ENCODE data around the gene TBC1D22B.

The TBC1D22B gene

DNA sequence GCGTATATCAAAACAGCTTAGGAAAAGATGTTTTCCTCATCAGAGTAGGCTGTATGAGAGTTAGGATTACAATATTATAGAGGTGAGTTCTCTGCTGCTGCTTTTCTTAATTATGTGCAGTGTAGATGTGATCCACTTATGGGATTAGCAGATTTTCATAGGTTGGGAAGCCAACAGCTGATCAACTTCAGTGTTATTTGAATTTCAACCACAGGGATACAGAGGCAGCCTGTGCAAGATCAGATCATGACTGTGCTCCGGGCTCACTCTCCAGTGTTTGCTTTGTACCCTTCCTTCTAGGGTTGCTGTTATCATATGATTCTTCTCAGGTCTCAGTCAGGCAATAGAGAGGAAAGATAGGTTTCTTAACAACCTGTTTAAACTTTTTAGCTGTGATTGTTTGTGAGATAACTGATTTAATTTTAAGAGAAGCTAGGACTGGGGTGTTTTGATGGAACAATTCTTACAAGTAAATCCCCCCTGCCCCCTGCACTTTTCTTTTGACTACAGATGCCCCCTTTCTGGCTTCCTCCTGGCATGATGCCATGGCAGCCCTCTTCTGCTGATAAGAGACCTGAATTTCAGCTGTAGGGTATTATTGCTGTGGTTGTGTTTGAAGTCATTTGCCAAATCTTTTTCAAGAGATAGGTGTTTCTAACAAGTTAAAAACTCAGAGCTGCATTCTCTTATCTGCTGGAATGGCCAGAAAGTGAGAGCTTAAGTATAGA is 104.7 kb downstream of the TBC1D22B start:
- DNase-seq: no peak

DNA sequence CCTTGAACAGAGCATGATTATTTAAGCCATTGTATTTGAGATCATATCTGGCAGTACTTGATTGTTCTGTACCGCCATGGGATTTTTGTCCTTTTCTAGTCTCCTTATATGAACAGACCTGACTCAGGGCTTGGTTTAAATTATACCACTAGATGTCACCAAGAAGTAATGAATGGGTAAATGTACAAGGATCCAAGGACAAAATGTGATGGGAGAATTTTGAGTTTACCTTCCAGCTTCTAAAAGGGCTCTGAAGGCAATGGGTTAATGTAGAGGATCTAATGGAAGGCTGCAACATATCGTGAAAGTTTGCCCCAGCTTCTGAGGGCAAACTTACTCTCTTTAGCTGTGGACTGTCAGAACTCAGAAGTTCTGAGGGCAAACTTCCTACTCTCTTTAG is 108.2 kb downstream of the TBC1D22B start:
- DNase-seq: no peak

DNA sequence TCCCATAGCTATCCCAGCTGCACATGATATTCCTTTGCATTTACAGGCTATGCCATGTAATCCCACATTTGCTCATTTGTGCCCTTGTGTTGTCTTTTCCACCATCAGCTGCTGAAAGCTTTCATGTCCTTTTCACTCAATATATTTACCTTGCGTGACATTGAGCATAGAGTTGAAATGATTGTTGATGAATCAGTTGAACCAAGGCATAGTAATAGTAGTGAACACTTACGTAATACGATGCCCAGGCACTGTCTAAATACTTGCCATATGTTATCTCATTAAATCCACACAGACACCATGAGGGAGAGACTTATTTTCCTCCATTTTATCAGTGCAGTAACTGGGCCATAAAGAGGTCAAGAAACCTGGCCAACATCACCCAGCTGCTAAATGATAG is 109.3 kb downstream of the TBC1D22B start:
- DNase-seq: no peak

DNA sequence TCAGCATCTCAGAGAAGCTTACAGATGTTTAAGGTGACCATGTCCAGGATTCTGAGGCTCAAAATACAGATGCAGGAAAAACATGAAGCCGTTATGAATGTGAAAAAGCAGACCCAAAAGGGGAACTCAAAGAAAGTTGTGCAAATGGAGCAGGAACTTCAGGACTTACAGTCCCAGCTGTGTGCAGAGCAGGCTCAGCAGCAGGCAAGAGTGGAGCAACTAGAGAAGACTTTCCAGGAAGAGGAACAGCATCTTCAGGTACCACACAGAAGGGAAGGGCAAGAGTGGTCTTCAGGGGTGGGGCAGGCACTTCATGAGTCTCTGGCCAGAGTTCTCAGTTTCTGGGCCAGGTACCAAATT is 111.4 kb downstream of the TBC1D22B start:
- DNase-seq: no peak

DNA sequence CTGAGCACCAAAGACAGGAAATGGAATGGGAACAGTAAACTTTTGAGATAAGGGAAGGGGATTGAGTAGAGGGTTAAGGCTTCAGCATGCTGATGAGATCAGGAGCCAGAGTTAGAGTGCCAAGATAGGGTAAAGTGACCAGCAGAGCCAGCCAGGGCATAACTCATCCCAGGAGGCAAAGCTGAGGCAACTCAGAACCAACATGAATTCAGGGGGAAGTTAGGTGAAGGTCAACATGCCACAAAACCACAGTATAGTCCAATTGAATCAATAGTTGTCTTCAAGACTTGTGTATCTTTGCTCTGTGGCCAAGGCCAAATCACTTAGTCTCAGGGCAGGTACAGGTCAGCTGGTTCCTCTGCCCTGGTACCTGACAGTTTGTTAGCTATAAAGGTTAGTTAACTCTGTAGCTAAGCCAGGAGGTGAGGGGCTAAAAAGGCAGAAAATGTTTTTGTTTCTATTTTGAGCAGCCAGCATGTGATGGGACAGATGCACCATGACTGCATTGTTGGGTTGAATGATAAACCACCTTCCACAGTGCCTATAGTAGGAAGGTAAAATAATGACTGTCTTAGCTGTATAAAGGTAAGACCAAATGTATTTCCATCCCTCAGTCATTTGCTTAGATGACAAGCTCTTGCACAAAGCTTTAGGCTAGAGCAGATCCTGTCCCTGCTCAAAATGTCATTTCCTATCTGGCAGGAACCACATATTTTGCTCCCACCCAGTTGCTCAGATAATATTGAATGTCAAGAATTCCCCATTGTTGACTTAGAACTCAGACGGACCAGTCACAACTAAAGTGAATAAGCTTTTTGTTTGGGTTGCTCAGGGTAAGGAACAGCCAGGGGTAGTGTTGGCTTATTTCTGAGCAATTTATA is 112.0 kb downstream of the TBC1D22B start:
- DNase-seq: no peak

DNA sequence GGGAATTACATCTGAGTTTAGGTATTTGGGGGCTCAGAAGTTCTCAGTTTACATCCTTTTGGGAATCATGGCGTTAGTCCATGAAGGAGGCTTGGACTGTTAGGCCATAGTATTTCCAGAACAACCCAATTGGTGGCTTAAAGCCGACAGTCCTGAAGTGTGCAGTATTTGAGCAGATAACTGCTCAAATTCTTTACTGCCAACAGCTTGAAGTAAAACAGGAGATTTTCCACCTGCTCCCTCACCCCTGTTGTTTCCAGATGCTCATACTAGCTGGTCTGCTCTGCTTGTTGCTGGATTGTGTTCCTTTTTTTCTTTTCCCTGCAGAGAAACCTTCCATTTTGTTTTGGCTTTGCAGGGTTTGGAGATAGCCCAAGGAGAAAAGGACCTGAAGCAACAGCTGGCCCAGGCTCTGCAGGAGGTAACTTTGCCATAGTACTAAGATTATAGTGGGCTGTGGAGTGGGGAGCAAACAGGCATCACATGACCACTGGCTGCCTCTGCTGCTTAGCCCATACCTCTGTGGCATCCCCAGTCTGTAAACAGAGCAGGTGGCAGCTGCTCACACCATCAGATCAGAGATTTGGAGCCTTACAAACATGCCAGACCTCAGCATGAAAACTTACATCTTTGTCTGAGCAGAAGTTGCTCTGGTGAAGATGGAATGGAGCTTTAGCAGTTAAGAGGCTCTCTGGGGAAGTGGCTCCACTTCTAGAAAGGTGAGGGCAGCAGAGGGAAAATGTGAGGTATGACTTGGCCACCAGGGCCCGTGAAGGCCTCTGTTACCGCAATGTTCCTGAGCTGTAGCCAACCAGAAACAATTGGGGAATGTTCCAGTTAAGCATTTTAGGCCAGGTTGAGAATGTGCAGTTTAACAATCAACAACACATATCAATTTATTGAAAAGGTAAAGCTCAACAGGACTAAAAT is 113.8 kb downstream of the TBC1D22B start:
- no peak for DNase-seq

DNA sequence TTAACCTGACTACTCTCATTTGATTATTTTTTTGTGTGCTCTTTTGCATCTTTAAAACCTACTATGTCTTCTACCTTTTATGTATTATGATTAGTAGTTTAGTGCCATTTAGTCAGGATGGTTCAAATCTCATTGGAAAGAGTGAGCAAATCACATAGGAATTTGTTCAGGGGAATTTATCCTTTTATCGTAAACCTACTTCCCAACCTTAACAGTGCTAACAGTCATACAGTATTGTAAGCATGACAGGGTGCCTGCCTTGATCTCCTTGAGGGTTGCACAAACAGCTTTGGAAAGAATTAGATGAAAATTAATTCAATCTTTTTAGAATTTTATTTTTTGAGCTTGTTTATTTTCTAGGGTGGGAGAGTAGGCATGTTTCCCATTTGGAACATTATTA is 114.5 kb downstream of the TBC1D22B start:
- no peak for DNase-seq

DNA sequence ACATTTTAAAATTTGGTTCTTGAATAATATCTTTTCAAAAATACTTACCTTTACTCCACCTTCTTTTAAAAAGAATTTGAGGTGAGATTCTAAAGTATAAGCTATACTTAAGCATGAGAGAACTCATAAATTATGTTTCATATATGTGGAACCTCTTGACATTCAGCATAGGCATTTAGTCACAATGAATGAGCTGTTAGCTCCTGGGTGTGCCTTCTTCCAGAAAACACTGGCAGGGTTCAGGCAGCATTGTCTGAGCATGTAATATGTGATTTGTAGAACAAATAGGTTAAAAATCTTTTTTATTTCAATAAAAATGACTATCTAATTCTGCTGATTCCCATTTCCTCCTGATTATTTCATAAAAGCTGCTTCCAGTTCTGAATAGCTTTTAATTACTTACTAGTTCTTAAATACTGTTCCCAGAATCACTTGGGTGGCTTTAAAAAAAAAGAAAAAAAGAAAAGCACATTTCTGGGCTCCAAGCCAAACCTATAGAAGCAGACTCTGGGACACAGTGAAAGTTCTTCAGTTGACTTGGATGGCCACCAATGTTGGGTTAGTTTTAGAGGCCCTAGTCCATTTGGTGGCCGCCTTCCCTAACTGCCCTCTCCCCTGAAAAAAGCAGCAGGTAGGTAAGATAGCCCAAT is 116.4 kb downstream of the TBC1D22B start:
- DNase-seq: no peak

DNA sequence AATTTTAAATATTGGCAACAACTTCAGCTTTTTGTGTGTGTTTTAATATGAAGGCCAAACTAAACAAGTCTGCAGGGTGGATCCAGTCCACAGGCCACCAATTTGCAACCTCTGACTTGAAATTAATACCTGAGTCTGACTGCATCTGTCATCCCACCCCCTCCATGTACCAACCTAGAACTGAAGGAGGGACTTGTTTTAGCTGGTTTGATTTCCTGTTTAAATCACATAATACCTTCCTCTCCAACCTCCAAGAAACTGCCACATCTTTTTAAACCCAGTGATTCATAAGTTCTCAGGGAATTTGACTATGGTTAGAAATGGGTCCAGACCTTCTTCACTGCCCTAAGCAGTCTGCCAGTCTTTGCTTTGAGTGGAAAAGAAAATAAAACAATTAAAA is 117.8 kb downstream of the TBC1D22B start:
- no peak for DNase-seq

DNA sequence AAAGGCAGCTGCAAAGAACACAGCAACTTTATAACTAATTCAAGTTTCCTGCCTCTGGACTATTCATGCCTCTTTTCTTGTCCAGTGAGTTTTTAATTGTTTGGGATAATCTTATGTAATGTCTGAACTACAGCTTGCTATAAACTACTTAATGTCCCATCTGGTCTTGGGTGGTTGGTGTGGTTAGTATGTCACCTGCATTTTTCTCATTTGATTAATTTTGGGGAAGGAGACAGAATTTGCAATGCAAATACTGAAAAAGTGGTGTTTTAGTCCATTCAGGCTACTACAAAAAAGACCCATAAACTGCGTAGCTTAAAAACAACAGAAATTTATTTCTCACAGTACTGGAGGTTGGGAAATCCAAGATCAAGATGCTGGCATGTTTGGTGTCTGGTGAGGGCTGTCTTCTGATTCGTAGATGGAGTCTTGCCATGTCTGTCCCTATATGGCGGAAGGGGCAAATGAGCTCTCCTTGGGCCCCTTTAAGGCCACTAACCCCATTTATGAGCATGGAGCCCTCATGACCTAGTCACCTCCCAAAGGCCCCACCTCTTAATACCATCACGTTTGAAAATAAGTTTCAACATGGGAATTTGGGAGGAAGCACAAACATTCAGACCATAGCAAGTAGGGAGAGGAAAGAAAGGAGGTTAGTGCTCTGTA is 118.6 kb downstream of the TBC1D22B start:
- no peak for DNase-seq

DNA sequence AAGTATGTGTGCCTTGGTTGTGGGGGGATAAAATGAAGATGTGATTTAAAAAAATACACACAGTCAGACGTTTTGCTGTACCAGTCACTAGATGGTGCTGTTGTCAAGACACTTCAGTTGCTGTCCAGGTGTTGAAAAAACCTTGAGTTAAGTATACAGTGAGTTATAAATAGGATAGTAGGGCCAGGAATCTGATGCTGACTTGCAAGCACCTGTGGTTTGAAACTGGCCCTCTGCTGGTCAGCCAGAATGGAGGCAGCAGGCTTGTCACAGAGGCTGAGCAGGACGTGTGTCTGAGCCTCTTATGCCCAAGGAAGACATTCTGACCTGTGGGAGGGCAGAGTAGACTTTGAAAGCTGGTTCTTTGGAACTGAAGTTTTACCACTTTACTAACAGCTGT is 124.0 kb downstream of the TBC1D22B start:
- no peak for DNase-seq

All from NCI-H1092 (cell line).